ENCODE data around the gene CNTNAP2.

Gene CNTNAP2

DNA sequence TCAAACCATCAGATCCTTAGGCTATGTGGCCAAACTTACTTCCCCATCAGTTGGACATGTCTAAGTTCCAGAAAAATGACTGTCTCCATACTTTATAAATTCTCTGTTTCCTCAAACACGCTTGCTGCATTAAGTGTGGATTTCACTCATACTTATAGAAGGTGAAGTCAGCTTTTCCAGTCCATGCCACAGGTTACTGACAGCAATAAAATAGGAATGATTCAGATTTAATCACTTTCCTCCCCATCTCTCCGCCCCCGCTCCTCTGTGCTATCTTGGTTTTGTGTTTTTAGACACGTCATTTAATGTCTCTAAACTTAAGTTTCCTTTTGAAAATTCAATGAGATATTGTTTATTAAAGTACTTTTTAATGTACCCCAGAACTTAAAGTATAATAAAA is 1376.0 kb downstream of the CNTNAP2 start:
- no peaks in the 10 kb centered on the region for H3K36me3 ChIP-seq (ENCODE audit: insufficient read depth, insufficient read length, low read length)
- no peak overlapping the region for H3K4me3 ChIP-seq (ENCODE audit: insufficient read length, low read depth)
- TF ChIP-seq ZNF274 (IDR thresholded peaks at IDR 0.05; ENCODE audit: low read depth, low read length) (no peak), SUZ12 (IDR thresholded peaks at IDR 0.05; ENCODE audit: extremely low read depth, insufficient read depth, insufficient read length) (no peak), YY1 (IDR thresholded peaks at IDR 0.05; ENCODE audit: insufficient read depth, insufficient read length) (no peak)
- no peaks in the 10 kb centered on the region for H3K27me3 ChIP-seq (ENCODE audit: insufficient read depth, insufficient read length)
- H3K4me1 ChIP-seq (ENCODE audit: insufficient read depth, insufficient read length): no peaks in the 10 kb centered on the region
- H3K9ac ChIP-seq (ENCODE audit: insufficient read length, low read depth): no peak overlapping the region
- no peak for DNase-seq (ENCODE audit: low read depth, low spot score)
- no peaks in the 10 kb centered on the region for H3K9me3 ChIP-seq (ENCODE audit: insufficient read depth, low read length)

DNA sequence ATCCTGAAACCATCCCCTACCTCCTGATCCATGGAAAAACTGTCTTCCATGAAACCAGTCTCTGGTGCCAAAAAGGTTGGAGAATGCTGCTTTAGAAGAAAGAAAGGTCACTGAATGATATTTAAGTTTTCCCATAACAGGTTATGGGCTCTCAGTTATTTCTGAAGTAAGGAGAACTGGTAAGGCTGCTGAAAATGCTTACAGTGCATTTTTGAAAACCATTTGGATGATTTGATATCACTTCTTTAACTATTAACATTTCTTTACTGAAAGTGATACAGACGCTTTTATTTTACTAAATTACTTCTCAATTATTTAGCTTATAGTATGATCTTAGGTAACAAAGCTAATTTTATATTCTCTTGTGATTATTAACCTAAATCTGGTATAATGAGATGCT is 1379.6 kb downstream of the CNTNAP2 start:
- no peak for TF ChIP-seq YY1 (IDR thresholded peaks at IDR 0.05; ENCODE audit: insufficient read depth, insufficient read length)
- no peak for TF ChIP-seq ZNF274 (IDR thresholded peaks at IDR 0.05; ENCODE audit: low read depth, low read length)
- TF ChIP-seq SUZ12 (IDR thresholded peaks at IDR 0.05; ENCODE audit: extremely low read depth, insufficient read depth, insufficient read length): no peak
- H3K4me3 ChIP-seq (ENCODE audit: insufficient read length, low read depth): no peak overlapping the region
- no peak for DNase-seq (ENCODE audit: low read depth, low spot score)
- no peaks in the 10 kb centered on the region for H3K27me3 ChIP-seq (ENCODE audit: insufficient read depth, insufficient read length)
- H3K9ac ChIP-seq (ENCODE audit: insufficient read length, low read depth): no peak overlapping the region
- H3K36me3 ChIP-seq (ENCODE audit: insufficient read depth, insufficient read length, low read length): no peaks in the 10 kb centered on the region
- H3K9me3 ChIP-seq (ENCODE audit: insufficient read depth, low read length): no peaks in the 10 kb centered on the region
- no peaks in the 10 kb centered on the region for H3K4me1 ChIP-seq (ENCODE audit: insufficient read depth, insufficient read length)

DNA sequence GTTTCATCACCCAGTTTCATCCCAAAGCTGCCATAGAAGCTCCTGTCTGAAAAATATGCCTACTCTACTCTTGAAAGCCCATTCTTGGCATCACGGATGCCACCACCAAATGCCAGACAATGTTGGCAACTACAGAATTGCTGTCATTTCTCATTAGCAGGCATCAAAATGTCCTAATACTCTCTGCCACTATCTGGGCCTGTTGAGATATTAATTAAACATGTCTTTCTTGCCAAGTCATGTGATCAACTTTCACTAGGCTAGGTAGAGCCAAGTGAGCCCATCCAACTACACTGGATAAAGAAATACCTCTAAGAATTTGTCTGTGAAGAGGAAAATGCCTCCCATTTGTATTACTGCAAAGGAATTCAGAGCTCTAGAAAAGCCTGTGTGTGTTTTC is 1380.6 kb downstream of the CNTNAP2 start:
- TF ChIP-seq YY1 (IDR thresholded peaks at IDR 0.05; ENCODE audit: insufficient read depth, insufficient read length) (no peak), ZNF274 (IDR thresholded peaks at IDR 0.05; ENCODE audit: low read depth, low read length) (no peak), SUZ12 (IDR thresholded peaks at IDR 0.05; ENCODE audit: extremely low read depth, insufficient read depth, insufficient read length) (no peak)
- H3K27me3 ChIP-seq (ENCODE audit: insufficient read depth, insufficient read length): no peaks in the 10 kb centered on the region
- no peaks in the 10 kb centered on the region for H3K4me1 ChIP-seq (ENCODE audit: insufficient read depth, insufficient read length)
- H3K36me3 ChIP-seq (ENCODE audit: insufficient read depth, insufficient read length, low read length): no peaks in the 10 kb centered on the region
- H3K9ac ChIP-seq (ENCODE audit: insufficient read length, low read depth): no peak overlapping the region
- H3K4me3 ChIP-seq (ENCODE audit: insufficient read length, low read depth): no peak overlapping the region
- no peaks in the 10 kb centered on the region for H3K9me3 ChIP-seq (ENCODE audit: insufficient read depth, low read length)
- no peak for DNase-seq (ENCODE audit: low read depth, low spot score)

DNA sequence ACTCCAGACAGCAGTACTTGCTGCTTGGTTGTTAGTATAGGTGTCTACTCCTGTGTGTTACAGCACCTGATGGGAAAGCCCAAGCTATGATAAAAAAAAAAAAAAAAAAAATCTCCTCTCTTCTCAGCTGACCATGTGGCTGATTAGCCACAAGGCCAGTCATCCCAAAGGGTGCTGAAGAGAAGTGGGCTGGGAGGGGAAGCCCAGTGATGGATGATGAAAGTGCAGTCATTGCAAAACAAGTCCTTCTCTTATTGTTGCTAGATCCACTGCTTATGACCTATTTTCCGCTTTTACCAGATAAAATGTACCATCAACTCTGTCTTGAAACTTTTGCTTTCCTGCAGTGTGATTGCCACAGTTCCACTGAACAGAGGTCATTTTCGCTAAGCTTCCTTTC is 1381.5 kb downstream of the CNTNAP2 start:
- Histone ChIP-seq H3K9ac (ENCODE audit: insufficient read length, low read depth) (no peak overlapping the region), H3K36me3 (ENCODE audit: insufficient read depth, insufficient read length, low read length) (no peaks in the 10 kb centered on the region), H3K4me3 (ENCODE audit: insufficient read length, low read depth) (no peak overlapping the region), H3K27me3 (ENCODE audit: insufficient read depth, insufficient read length) (no peaks in the 10 kb centered on the region), H3K4me1 (ENCODE audit: insufficient read depth, insufficient read length) (no peaks in the 10 kb centered on the region), H3K9me3 (ENCODE audit: insufficient read depth, low read length) (no peaks in the 10 kb centered on the region)
- no peak for DNase-seq (ENCODE audit: low read depth, low spot score)
- TF ChIP-seq SUZ12 (IDR thresholded peaks at IDR 0.05; ENCODE audit: extremely low read depth, insufficient read depth, insufficient read length) (no peak), YY1 (IDR thresholded peaks at IDR 0.05; ENCODE audit: insufficient read depth, insufficient read length) (no peak), ZNF274 (IDR thresholded peaks at IDR 0.05; ENCODE audit: low read depth, low read length) (no peak)

DNA sequence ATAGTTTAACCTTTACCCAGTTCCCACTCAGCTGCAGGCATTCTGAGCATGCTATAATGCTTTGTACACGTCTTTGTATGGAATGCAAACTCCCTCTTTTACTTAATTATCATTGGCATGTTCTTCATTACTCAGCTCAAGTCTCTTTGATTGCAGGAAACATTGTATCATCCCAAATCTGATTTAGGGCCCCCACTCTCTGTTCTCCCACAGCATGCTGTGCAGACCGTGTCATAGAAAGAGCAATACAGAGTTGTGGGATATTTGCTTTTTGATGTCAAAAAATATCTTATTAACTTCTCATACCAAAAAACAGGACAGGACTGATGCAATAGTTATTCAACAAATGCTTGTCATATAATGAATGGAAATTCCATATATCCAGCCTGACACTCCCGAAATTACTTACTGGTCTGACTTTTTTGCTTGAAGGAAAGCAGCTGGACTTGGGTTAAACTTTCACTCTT is 1392.5 kb downstream of the CNTNAP2 start:
- Histone ChIP-seq H3K9me3 (ENCODE audit: insufficient read depth, low read length) (no peaks in the 10 kb centered on the region), H3K36me3 (ENCODE audit: insufficient read depth, insufficient read length, low read length) (no peaks in the 10 kb centered on the region), H3K27me3 (ENCODE audit: insufficient read depth, insufficient read length) (no peaks in the 10 kb centered on the region), H3K4me1 (ENCODE audit: insufficient read depth, insufficient read length) (no peaks in the 10 kb centered on the region), H3K4me3 (ENCODE audit: insufficient read length, low read depth) (no peak overlapping the region), H3K9ac (ENCODE audit: insufficient read length, low read depth) (no peak overlapping the region)
- no peak for DNase-seq (ENCODE audit: low read depth, low spot score)
- TF ChIP-seq ZNF274 (IDR thresholded peaks at IDR 0.05; ENCODE audit: low read depth, low read length) (no peak), YY1 (IDR thresholded peaks at IDR 0.05; ENCODE audit: insufficient read depth, insufficient read length) (no peak), SUZ12 (IDR thresholded peaks at IDR 0.05; ENCODE audit: extremely low read depth, insufficient read depth, insufficient read length) (no peak)

DNA sequence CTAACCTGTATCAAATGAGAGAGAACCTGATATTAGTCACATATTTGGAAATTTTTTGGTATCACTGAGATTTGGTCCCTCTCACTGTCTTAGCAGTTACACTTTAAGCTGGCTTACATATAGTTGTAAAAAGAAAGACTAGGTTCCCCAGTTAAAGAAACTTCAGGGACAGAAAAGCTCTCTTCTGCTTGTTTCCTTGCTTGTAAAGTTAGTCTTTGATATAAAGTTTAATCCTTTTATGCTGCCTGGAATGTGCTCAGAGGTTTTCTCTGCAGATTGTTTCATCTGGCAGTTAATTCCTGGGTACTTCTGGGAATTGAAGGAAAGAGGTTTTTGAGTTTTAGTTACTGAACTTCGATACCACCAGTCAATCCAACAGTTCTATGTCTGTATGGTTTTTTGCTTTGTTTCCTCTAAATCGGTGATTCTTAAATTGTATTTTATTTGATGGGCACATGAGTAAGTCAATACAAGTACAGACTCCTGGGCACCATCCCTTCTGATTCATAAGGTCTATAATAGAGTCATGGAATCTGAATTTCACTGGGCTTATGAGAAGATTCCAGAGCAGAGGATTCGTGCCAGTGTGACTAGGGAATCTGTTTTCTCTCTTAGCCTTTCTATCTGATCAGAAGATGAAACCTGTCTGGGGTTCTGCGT is 1393.1 kb downstream of the CNTNAP2 start:
- DNase-seq (ENCODE audit: low read depth, low spot score): no peak
- Histone ChIP-seq H3K9ac (ENCODE audit: insufficient read length, low read depth) (no peak overlapping the region), H3K36me3 (ENCODE audit: insufficient read depth, insufficient read length, low read length) (no peaks in the 10 kb centered on the region), H3K4me3 (ENCODE audit: insufficient read length, low read depth) (no peak overlapping the region), H3K4me1 (ENCODE audit: insufficient read depth, insufficient read length) (no peaks in the 10 kb centered on the region), H3K27me3 (ENCODE audit: insufficient read depth, insufficient read length) (no peaks in the 10 kb centered on the region), H3K9me3 (ENCODE audit: insufficient read depth, low read length) (no peaks in the 10 kb centered on the region)
- TF ChIP-seq ZNF274 (IDR thresholded peaks at IDR 0.05; ENCODE audit: low read depth, low read length) (no peak), SUZ12 (IDR thresholded peaks at IDR 0.05; ENCODE audit: extremely low read depth, insufficient read depth, insufficient read length) (no peak), YY1 (IDR thresholded peaks at IDR 0.05; ENCODE audit: insufficient read depth, insufficient read length) (no peak)

DNA sequence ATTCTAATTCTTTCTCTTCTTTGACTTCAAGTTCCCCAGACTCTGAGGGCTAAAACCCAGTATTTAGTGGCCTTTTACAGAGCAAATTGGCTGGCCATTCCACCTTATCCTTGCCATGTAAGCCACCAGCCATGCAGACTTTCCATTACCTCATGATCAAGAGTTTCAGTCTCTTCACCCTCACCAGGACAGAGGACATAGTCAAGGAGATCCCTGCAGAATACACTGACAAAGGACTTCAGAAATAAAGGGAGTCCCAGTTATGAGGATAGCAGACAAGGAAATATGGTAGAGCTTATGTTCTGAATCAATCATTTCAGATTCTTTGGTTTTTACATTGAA is 1393.6 kb downstream of the CNTNAP2 start:
- no peak overlapping the region for H3K4me3 ChIP-seq (ENCODE audit: insufficient read length, low read depth)
- H3K36me3 ChIP-seq (ENCODE audit: insufficient read depth, insufficient read length, low read length): no peaks in the 10 kb centered on the region
- no peaks in the 10 kb centered on the region for H3K9me3 ChIP-seq (ENCODE audit: insufficient read depth, low read length)
- no peaks in the 10 kb centered on the region for H3K4me1 ChIP-seq (ENCODE audit: insufficient read depth, insufficient read length)
- no peaks in the 10 kb centered on the region for H3K27me3 ChIP-seq (ENCODE audit: insufficient read depth, insufficient read length)
- DNase-seq (ENCODE audit: low read depth, low spot score): no peak
- no peak overlapping the region for H3K9ac ChIP-seq (ENCODE audit: insufficient read length, low read depth)
- TF ChIP-seq ZNF274 (IDR thresholded peaks at IDR 0.05; ENCODE audit: low read depth, low read length): no peak
- no peak for TF ChIP-seq YY1 (IDR thresholded peaks at IDR 0.05; ENCODE audit: insufficient read depth, insufficient read length)
- TF ChIP-seq SUZ12 (IDR thresholded peaks at IDR 0.05; ENCODE audit: extremely low read depth, insufficient read depth, insufficient read length): no peak
